Measurements from ENCODE around the gene RRP1.

RRP1 gene

DNA sequence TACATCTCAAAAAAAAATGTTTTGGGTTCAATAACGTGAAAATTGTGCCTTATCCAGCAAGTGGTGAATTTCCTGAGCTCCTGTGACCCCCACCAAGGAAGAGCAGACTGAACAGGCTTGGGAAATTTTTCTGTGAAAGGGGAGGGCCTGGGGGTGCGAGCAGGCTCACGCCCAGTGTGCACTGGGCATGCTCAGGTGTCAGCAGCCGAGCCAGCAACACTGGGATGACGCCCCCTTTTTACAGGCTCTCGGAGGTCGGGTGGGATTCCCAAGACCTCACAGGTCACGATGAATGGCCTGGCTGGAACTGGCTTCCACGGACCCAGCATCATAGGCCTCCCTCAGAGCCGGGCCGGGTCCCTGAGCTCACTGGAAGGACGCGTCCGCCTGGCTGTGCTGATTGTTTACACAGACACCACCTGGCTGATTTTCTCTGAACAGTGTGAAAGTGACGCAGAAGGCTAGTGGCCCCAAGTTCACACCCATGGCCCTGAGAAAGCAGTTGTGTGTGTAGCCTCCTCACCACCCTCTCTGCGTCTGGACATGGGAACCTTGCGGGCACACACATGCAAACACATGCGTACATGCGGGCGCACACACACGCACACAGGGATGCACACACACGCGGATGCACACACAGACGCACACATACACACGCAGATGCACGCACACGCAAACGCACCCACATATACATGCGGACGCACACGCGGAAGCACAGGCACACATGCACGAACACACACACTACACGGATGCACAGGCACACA lies 22.5 kb upstream of the RRP1 start:
- no peak for DNase-seq (ENCODE audit: low read depth)
- no peak overlapping the region for H3K4me3 ChIP-seq (ENCODE audit: low read depth, low read length)
- TF ChIP-seq, protein P1, sequence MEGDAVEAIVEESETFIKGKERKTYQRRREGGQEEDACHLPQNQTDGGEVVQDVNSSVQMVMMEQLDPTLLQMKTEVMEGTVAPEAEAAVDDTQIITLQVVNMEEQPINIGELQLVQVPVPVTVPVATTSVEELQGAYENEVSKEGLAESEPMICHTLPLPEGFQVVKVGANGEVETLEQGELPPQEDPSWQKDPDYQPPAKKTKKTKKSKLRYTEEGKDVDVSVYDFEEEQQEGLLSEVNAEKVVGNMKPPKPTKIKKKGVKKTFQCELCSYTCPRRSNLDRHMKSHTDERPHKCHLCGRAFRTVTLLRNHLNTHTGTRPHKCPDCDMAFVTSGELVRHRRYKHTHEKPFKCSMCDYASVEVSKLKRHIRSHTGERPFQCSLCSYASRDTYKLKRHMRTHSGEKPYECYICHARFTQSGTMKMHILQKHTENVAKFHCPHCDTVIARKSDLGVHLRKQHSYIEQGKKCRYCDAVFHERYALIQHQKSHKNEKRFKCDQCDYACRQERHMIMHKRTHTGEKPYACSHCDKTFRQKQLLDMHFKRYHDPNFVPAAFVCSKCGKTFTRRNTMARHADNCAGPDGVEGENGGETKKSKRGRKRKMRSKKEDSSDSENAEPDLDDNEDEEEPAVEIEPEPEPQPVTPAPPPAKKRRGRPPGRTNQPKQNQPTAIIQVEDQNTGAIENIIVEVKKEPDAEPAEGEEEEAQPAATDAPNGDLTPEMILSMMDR (IDR thresholded peaks at IDR 0.05; ENCODE audit: control insufficient read depth, extremely low read depth, insufficient read depth) = no peak

DNA sequence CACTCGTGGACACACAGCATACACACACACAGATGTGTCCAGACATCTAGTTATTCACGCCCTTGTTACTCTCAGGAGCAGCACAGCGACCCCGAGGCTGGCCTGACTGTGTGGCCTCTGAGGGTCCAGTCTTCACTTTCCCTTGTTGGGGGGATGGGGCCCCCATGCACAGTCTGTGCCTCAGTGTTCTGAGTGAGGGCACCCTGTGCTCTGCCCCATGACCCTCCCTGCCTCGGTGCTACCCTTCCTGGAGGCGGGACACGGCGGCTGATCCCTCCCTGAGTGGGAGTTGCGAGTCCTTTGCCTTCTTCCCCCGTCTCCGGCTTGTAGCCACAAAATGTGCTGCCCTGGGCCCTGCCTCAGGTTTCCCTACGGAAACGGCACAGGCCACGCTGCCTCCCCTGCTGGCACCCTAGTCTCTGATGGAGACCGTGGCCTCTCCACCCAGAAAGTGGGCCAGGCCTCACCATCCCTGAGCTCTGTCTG lies 21.8 kb upstream of the RRP1 start:
- DNase-seq (ENCODE audit: low read depth) = no peak
- TF ChIP-seq, protein P1 (IDR thresholded peaks at IDR 0.05; ENCODE audit: control insufficient read depth, extremely low read depth, insufficient read depth) = no peak

DNA sequence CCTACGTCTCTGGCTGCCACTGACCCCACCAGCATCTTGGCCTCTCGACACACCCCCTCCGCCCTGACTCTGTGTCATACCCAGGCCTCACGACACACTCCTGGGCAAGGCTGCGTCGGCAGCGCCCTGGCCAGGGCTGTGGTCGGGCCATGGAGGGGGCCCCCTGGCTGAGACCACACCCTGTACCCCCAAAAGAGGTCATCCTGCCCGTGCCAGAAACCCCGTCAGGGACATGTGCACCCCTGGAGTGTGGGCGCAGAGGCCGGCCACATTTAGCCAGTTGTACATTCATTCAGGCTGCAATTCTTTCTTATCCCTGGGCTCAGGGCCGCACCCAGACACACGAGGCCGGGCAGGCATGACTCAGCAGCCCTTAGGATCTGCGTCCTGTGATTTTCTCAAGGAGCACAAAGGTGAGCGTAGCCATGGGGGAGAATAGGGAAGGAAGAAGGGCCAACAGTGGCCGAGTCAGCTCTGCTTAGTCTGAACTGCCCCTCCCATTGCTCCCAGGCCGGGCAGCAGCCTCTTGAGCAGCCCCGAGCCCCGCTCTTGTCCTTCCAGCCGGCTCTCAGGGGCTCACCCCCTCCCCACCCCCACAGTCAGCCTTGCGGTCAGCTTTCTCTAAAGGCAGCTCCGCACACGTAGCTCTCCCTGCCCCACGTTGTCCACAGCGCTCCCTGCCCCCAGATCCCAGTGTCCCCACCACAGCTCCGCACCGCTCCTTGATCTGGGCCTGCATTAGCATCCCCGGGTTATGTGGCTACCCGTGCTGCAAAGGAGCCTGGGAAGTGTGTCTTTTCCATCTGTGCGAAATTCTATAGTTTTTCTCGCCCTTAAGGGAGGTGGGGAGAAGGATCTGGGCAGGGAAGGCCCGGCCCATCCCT lies 21.2 kb upstream of the RRP1 start:
- no peak for DNase-seq (ENCODE audit: low read depth)
- TF ChIP-seq, protein P1 (IDR thresholded peaks at IDR 0.05; ENCODE audit: control insufficient read depth, extremely low read depth, insufficient read depth) = no peak
- no peak overlapping the region for H3K4me3 ChIP-seq (ENCODE audit: low read depth, low read length)

More for the DNA sequence above, 21.8 kb upstream of the RRP1 start:
- no peak overlapping the region for H3K4me3 ChIP-seq (ENCODE audit: low read depth, low read length)

DNA sequence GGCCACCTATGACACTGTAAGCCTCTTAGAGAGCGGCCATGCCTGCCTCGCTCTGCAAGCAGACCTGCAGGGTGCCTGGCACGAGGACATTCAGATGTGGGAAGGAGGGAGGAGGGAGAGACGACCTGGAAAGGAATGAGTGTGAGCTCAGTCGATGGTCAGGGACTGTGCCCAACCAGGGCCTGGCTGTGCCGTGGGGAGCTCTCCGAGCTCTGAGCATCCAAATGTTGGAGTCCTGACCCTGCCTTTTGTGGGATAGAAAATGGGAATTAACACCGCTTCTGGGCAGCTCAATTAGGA lies 20.6 kb upstream of the RRP1 start:
- no peak overlapping the region for H3K4me3 ChIP-seq (ENCODE audit: low read depth, low read length)
- no peak for DNase-seq (ENCODE audit: low read depth)
- TF ChIP-seq, protein P1 (IDR thresholded peaks at IDR 0.05; ENCODE audit: control insufficient read depth, extremely low read depth, insufficient read depth) = no peak

DNA sequence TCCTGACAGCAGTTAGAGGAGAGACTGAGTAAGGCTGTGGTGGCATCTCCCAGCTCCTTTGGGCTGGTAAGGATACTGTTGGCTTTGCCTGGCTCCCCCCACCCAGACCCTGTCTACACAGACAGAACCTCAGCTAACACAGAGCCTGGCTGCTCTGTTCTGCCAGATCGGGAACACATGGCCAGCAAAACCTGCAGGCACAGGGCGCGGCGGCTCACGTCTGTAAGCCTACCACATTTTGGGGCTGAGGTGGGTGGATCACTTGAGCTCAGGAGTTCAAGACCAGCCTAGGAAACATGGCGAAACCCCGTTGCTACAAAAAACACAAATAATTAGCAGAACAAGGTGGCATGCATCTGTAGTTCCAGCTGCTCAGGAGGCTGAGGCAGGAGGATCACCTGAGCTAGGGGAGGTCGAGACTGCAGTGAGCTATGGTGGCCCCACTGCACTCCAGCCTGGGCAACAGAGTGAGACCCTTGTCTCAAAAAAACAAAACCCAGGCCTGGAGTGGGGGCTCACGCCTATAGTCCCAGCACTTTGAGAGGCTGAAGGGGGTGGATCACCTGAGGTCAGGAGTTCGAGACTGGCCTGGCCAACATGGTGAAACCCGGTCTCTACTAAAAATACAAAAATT lies 19.9 kb upstream of the RRP1 start:
- no peak overlapping the region for H3K4me3 ChIP-seq (ENCODE audit: low read depth, low read length)
- no peak for DNase-seq (ENCODE audit: low read depth)
- TF ChIP-seq, protein P1 (IDR thresholded peaks at IDR 0.05; ENCODE audit: control insufficient read depth, extremely low read depth, insufficient read depth) = no peak

DNA sequence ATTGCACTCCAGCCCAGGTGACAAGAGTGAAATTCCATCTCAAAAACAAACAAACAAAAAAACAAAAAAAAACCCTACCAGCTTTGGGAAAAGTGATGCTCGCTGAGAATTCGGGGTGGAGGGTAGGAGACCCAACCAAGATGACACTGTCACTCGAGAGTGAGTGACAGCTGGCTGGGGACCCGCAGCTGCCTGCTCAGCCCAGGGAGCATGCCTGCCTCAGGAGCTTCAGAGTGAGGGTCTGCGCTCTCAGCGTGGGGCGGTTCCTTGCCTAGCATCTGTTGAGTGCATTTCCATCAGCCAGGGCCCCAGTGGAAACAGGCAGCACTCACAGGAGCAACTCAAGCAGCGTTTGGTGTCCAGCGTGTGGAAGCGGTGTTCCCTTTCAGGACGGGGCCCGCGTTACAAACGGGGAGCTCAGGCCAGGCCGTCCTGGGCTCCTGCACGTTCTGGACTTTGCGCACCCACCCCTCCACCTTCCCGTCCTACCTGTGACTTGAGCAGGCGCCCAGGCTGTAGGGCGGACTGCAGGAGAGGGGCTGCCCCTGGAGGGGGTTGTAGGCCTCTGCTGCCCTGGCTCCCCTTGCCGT lies 19.2 kb upstream of the RRP1 start:
- no peak overlapping the region for H3K4me3 ChIP-seq (ENCODE audit: low read depth, low read length)
- no peak for DNase-seq (ENCODE audit: low read depth)
- TF ChIP-seq, protein P1 (IDR thresholded peaks at IDR 0.05; ENCODE audit: control insufficient read depth, extremely low read depth, insufficient read depth) = no peak

Measured in LNCaP clone FGC (cell line).